NCI-H748 treated with DMSO at 0.1 percent for 48 hours (cell line): ENCODE measurements around the gene MKLN1.
"Not testable (repeated sequence)": the region's sequence is repeated elsewhere in the genome, so short reads cannot be mapped to it uniquely, and the experiment has no call there.

Experiments
- DNase-seq: peaks from one replicate; lab custom pipeline; 2025; lab: John Stamatoyannopoulos, UW

Gene MKLN1

DNA sequence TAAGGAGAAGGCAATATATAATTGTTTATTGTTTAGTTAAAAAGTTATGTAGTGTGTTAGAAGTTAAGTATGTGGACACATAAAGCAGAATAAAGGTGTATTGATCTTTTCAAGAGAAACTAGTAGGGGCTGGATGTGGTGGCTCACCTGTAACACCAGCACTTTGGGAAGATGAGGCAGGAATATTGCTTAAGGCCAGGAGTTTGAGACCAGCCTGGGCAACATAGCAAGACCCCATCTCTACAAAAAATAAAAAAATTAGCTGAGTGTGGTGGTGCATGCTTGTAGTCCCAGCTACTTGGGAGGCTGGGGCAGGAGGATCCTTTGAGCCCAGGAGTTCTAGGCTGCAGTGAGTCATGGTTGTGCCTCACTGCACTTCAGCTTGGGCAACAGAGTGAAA, 135.0 kb downstream of the MKLN1 start:
- not testable (repeated sequence) for DNase-seq

DNA sequence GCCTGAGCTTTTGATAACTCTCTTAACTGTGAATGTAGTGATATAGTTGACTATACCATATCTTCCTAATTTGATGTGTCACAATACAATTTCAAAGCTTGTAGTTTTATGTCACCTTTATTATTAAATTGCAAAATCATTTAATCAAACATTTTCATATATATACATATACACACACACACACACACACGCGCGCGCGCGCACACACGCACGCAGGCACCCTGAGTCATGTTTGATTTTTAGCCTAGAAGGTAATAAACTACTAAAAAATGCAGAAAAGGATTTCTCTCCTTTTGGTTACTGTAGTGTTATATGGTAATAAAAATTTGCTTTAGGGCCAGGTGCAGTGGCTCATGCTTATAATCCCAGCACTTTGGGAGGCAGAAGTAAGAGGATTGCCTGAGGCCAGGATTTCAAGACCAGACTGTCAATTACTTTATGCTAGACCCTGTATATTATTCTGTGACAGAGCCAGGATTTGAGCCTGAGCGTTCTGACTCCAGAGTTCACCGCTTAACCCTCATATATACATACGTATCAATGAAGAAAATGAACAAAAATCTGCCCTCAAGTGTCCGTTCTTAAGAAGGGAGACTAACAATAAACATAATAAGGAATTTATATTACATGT, 139.2 kb downstream of the MKLN1 start:
- DNase-seq = no peak

DNA sequence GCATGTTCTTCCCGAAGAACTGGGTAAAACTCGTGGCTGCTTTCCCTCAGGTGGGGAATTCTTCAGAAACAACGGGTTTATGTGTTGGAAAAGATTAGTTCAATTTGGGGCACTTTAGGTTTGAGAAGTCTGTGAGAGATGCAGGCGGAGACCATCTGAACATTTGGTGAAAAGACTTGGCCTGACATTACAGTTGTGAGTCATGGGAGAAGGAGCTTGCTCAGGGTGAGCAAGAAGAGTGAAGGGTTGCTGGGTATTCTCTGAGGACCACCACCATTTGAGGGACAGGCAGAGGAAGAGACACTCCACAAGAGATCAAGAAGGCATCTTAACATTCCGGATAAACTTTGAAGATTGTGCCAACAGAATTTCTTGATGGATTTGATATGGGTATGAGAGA, 140.1 kb downstream of the MKLN1 start:
- no peak for DNase-seq

DNA sequence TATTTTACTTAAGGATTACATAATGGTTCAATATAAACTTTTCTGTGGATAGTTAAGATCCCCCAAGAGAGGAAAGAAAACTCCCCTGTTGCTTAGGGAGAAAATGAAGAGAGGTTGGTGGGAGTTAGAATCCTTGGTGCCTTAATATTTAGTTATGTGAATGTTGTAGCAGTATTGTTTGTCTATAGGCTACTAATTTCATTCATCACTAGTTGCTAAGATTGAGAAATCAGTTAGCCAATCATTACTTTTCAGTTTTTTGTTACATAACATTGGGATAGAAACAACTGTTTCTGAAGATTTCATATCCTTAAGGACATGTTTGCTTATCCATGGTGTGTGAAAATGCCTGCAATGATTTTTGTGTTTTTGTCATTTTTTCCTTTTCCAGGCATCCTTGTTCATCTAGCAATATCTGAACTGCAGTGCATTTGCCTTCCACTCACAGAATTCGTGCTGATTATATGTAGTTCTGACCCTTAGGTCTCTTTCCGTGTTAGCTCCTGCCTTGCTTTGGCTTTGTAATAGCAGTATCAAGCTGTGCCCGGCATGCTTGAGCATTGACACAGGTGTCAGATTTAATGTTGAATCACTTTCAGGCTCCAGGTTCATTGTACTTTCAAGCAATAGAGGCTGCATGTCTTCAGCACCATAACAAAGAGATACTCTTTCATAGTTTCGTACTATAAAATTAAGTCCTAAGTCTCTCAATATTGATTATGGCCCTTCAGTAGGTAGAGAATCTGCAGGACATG, 143.8 kb downstream of the MKLN1 start:
- DNase-seq = peak; percentile 43

DNA sequence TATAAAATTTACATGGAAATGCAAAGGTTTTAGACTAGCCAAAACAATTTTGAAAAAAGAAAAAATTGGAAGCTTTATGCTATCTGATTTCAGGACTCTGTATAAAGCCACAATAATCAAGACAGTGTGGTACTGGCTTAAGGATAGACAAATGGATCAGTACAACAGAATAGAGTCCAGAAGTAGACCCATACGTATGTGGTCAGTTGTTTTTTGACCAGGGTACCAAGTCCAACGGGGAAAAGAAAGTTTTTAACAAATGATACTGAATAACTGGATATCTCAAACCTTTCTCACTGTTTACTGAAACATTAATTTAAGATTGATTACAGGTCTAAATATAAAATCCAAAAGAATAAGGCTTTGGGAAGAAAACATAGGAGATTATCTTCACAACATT, 149.1 kb downstream of the MKLN1 start:
- no peak for DNase-seq

DNA sequence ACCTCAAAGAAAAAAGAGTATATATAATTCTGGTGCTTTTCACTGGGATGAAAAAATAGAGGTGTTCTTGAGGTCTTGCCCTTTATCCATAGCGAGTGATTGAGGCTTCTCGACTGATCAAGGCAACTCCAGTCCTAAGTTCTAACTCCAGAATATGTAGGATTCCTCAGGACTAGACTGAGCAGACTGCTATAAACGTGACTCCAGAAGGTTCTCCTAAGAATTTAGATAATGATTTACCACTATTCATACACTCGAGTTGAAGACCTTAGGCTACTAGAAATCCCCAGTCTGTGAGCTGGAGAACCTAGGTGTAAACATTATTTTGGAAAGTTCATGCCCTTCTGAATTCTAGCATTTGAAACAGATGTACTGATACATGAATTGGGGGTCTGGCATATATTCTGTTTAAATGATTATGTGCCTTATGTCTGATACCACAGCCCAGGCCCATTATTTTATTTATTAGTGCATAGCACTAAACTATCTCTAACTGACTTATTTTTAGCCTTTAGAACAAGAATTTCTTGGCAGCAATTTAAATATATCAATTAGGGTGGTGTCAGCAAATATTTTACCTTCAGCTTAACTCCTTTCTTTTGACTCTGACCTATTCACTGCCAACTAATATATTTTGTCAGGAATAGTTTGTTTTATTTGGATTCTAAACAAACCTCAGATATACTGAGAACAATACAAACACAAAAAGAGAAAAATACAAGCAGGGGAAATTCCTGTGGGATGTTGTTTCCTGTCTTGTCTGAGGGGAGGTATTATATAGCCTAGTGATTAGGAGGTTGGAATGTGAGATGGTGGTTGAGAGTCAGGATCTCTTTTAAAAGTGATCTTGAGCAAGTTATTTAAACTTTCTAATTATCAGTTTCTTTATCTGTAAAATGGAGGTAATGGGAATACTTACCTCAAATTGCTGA, 153.0 kb downstream of the MKLN1 start:
- DNase-seq = no peak

DNA sequence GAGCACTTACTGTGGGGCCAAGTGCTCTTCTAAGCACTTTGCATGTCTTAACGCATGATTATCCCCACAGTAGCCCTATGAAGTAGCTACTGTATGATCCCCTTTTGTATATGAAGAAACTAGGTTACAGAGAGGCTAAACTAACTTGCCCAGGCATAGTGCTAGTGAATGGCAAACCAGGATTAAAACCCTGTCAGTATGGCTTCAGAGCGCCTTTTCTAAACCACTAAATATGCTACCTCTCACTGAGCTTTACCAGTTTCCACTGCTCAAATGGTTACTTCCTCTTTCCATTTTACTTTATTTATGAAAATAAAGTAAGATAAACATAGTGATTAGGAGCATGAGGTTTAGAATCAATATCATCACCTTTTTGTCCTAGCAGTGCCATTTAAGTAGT, 155.1 kb downstream of the MKLN1 start:
- no peak for DNase-seq

DNA sequence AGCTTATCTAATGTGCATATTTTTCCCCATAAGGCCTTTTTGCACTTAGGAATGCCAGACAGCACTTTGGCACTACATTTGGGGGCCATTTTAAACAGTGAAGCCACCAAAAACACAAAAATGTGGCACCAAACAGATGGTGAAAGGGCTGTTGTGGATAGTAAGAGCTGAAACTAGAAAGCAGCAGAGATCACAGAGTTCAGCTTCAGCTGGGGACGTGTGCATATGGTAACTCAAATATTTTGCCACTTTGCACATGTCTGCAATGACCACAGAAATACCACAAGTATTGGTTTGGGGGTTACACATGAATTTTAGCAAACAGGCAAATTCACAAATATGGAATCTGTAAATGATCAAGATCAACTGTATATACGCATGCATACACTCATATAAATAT, 155.9 kb downstream of the MKLN1 start:
- DNase-seq = no peak

DNA sequence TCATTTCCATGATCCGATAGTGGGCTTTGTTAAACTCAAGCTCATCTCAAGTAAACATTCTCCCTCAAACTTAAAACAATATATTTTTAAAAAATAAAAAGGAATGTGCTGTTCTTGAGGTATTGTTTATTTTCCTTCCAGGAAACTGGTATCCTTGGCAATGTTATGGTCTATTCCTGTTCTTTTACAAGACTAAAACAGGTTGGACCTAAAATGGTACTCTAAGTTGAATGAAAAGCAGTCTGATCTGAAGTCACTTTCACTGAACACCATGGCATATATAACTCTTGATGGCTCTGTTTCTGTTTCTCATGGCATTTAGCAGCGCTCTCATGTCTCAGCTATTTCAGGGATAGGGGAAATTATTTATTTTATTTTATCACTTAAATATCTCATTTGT, 158.7 kb downstream of the MKLN1 start:
- DNase-seq = no peak

DNA sequence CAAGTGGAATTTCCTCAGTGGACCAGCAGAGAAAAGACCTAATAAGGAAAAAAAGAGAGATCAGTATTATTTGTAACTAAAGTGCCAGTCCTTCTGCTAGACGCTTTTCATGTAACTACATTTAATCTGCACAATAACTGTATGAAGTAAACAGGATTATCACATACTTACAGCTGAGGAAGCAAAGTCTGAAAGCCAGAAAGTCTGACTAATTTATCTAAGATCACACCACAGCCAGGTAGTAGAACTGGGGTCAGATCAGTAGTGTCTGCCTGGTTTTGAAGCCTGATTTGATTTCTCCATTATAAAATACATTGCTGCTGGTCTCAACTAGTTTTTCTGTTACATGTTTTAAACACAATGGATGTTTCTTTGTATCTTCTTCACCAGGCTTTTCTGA, 159.5 kb downstream of the MKLN1 start:
- DNase-seq = no peak

DNA sequence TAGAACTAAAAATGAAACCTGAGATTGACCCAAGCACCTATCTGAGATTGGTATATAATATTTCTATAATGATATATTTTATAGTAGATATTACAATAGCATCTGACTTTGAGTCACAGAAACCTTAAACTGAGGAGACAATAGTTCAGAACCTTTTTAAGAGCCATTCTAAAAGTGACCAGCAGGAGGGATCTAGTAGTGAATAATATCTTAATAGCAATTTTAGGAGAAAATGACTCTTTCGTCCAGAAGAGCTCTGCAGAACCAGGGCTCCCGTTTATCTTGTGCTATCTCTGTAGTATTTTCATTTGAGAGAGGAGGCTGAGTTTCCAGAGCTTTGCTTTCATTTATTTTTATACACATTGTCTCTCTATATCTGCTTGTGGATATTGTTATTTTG, 160.7 kb downstream of the MKLN1 start:
- no peak for DNase-seq

DNA sequence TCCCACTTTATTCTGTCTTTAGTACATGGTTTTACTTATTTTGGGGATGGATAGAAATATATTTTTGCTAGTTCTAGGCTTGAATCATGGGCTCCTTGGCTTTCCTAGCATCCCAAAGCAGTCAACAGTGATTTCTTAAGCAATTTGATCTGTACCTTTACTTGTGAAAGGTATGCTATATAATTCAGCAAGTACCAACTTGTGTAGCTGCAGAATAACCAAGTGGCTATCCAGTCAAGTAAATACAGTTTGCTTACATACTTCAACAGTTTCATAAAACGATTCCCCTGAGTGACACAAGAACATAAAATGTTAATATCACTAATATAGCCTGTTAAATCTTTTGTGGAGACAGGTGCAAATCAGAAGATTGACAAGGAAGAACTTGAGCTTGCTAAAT, 161.5 kb downstream of the MKLN1 start:
- no peak for DNase-seq

DNA sequence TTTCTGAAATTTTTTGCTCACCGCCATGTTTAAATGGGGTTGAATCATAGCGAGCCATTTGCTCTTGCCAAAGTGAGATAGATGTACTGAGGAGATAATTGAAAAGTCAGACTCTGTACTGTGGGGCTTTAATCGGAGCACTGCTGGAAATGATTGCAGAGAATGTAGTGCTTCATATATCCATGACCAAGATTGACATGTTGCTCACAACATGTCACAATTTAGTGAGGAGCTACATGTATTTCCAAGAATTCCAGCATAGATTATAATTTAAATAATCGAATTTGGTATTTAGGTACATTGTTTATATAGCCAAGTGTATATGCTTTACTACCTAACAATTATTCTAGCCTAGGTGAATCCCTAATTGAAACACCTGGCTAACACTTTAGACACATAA, 162.2 kb downstream of the MKLN1 start:
- DNase-seq = no peak

DNA sequence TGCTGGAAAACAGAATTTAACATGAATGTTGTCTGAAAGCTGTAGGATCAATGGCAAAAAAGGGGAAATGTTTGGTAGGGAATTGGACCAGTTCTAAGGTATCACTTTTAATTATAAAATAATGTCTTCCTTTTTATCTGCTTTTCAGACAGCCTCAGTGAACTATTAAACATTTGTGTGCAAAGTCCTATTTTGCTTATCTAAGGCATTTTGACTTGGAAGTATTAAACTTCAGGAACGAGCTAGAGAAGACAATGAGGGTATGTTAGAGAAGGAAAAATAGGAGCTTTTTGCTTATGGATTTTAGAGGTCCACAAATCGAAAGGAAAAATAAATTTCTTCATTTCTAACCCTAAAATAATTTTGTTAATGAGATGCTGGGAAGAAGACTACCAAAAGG, 165.4 kb downstream of the MKLN1 start:
- DNase-seq = no peak

DNA sequence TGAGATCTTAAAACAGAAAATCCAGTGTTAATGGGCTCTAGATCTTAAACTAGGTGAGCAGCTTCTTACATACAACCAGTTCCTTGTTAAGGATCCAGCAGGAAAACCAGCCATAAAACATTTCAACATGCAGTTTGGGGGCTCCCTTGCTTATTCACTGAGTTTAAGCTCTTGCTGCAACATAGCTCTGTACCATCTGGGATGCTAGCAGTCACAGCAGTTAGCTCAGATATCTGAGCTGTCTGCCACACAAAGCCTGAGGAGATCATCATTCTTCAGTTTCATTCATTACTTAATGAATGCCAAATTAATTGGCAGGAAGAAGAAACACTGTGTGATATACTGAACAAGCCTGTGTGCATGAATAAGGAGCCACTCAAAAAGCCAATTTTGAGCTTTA, 165.9 kb downstream of the MKLN1 start:
- no peak for DNase-seq

DNA sequence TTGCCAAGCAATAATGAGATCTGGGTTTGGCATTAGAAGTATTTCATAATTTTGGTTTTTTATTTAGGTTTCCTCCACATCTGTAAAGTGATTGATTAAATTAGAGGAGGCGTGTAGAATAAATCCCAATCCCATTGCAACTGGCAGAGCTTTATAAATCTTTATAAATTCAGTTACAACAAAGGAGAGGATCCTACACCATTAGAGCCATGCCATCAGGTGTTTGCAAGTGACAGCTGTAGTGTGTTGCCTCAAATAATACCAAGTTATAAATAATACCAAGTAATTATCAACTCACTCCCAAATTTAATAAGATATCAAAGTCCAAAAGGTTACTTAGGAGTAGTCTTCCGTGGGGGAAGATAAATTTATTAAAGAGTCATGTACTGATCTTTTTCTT, 166.5 kb downstream of the MKLN1 start:
- no peak for DNase-seq

DNA sequence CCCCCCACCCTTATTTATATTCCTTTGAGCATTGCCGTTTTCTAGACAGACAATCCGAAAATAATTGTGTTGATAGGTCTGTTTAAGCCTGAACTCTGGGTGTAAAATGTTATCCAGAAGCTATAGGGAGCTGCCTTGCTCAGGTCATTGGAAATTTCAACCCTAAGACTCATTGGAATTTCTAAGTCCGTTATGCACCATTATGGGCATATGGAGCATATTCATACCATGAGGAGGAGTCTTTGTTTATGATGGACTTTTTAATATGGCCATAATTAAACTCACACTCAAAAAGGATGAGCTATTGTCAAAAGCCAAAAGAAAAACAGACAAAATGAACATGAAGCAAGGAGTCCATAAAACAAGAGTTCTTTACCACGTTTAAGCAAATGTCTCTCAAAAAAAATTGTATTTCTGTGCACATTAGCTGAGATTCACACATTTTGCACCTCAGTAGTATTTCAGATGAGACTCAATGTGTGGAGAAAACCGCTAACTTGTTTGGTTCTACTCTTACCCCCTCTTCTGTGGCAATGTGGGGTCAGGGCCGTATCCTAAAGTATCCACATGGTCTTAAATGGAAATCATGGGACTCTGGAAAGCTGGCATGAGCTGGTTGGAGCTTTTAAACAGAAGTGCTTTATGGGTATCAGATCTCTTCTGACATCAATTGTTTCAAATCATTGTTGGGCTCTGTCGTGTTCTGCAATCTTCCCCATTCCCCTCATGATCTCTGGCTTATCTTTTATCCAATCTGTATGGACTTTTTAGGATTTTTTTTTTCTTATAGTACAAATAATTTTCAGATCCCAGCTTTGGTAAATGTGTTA, 168.2 kb downstream of the MKLN1 start:
- no peak for DNase-seq

DNA sequence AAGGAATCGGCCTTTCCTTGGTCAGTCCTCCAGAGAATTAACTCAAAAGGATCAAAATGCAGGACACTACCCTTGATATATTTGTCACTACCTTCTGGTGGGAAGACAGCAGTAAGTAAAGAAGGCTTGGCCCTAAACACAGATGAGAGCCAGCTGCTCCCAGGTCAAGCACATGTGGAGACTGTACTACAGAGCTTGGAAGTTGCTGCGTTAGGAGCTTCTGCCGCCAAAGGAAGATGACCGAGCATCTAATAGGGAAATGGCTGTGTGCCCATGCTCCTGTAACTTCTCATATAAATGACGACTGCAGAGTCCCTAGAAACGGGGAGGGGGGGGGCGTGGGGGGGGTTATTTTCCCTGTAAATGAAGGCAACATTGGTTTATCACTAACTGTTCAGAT, 169.8 kb downstream of the MKLN1 start:
- no peak for DNase-seq

DNA sequence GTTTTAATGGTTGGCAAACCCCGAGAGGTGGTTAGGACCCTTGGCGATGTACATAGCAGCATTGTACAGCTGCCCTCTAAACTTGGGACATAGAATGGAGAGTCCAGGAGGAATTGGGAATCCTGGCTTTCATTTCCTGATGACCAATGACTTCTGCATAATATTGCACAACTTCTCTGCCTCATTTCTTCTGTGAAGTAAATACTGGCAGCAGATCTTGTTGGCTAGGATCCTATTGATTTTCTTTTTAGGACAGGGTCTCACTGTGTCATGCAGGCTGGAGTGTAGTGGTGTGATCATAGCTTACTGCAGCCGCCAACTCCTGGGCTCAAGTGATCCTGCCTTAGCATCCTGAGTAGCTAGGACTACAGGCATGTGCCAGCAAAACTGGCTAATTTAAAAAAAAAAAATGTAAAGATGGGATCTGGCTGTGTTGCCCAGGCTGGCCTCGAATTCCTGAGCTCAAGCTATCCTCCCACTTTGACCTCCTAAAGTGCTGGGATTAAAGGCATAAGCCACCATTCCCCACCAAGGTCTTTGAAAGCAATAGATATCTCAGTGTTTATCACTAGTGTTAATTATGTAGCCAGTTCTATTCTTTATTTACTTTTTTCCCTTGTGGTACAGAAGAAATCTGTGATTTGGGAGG, 170.7 kb downstream of the MKLN1 start:
- DNase-seq = no peak

DNA sequence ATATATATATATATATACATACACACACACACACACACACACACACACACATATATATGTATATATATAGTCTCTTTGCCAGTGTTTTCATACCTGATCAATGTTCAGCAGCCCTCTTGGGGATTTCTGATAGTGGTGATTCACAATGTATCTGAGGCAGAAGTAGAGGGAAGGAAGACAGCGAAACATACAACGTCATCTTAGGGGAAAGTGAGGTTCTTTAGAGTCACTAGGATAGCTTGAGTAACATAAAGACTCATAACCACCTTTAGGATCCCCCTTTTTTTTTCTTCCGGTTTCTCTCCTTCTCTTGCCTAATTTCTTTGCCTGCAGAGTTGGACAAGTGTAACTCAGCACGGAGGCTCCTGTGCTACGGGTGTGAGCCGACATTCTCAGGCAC, 172.1 kb downstream of the MKLN1 start:
- DNase-seq = no peak

DNA sequence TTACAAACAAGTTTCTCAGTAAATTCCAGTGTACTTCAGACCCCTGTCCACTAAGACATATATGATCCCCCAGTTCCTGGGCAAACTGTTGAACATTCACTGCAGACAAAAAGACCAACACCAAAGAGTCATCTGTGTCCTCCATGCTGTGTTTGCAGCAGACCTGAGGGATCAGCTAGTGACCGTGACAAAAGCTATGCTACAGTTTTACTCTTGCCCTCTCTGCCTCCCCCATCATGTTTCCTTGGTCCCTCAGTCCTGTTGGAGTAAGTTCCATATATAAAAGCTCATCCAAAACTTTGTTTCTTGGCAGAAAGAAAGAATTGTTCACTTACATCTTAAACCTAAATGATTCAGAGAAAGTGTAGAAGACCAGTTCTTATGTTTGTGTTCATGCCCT, 172.7 kb downstream of the MKLN1 start:
- no peak for DNase-seq

DNA sequence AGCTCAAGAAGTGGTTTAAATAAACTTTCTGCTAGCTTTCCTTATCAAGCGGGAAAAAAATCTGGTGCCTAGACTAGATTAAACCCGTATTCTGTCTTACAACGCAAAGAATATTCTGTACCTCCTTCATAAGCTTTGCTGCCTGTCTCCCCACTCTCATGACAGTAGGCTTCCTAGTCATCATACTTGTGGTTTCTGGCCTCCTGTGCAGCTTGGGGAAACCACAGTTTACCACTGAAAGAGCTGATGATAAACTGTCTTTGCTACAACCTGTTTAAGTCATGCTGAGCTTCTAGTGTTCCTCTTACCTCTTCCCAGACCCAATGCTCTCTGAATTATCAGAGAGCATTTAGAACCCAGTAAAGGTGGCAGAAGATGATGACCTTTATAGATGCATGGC, 173.7 kb downstream of the MKLN1 start:
- no peak for DNase-seq
